HG02610 (cell line): Measurements from ENCODE around the gene RNF123.
A peak's percentile ranks its signal among the peaks of the same experiment; 100 is the strongest.

Experiments used
- ATAC-seq: cut with Tn5 transposase; IDR thresholded peaks from one replicate; pipeline ENCODE4 v1.9.1; 2021; ENCODE audit warnings: mild to moderate bottlenecking, moderate library complexity; ENCODE audit not compliant: unreplicated experiment

Gene RNF123

GRCh38 chr3:49689046-49689907 is at the start of gene RNF123, which contains the start of gene MST1:
Gene RNF123, plus strand, starts transcription at chr3:49689557. Its CDS starts 1,609 bp downstream, at chr3:49691166.
Gene MST1, minus strand, starts transcription at chr3:49689474. Its CDS starts 783 bp downstream, at chr3:49688691.
- ATAC-seq = peak; percentile 47

GRCh38 chr3:49641292-49641691 is 48.1 kb upstream of the RNF123 start:
- no peak for ATAC-seq

- no peak for ATAC-seq
These were observed 47.2 kb upstream of the RNF123 start for GRCh38 chr3:49641921-49642707.

GRCh38 chr3:49642708-49643145 is 46.6 kb upstream of the RNF123 start:
- no peak for ATAC-seq

- no peak for ATAC-seq
These were observed 44.7 kb upstream of the RNF123 start for GRCh38 chr3:49644684-49645083.

- ATAC-seq = no peak
These were observed 43.1 kb upstream of the RNF123 start for GRCh38 chr3:49646236-49646635.

- ATAC-seq = no peak
These were observed 41.6 kb upstream of the RNF123 start for GRCh38 chr3:49647741-49648140.

GRCh38 chr3:49648354-49649019 is 40.9 kb upstream of the RNF123 start:
- no peak for ATAC-seq

- ATAC-seq = no peak
These were observed 39.8 kb upstream of the RNF123 start for GRCh38 chr3:49649576-49649975.

- no peak for ATAC-seq
These were observed 39.2 kb upstream of the RNF123 start for GRCh38 chr3:49650177-49650576.

- ATAC-seq = no peak
These were observed 38.7 kb upstream of the RNF123 start for GRCh38 chr3:49650637-49651036.

GRCh38 chr3:49652218-49652902 is 37.0 kb upstream of the RNF123 start:
- ATAC-seq = no peak

- ATAC-seq = no peak
These were observed 36.4 kb upstream of the RNF123 start for GRCh38 chr3:49652903-49653415.

GRCh38 chr3:49653621-49654020 is 35.7 kb upstream of the RNF123 start:
- no peak for ATAC-seq

- no peak for ATAC-seq
These were observed 35.1 kb upstream of the RNF123 start for GRCh38 chr3:49654176-49654825.

GRCh38 chr3:49654955-49655556 is 34.3 kb upstream of the RNF123 start:
- ATAC-seq = no peak

GRCh38 chr3:49655731-49656285 is 33.5 kb upstream of the RNF123 start:
- ATAC-seq = no peak

- no peak for ATAC-seq
These were observed 32.7 kb upstream of the RNF123 start for GRCh38 chr3:49656541-49657112.
